ENCODE measurements around the gene COMMD4.

GRCh38 chr15:75360856-75361255, 25.0 kb downstream of the COMMD4 start:
- TF ChIP-seq CTCF (conservative IDR thresholded peaks at IDR 0.05; ENCODE audit: low read length) (no peak), EZH2phosphoT487 (IDR thresholded peaks at IDR 0.05; ENCODE audit: borderline replicate concordance) (no peak)
